Subcutaneous abdominal adipose tissue (tissue), 5 donors: ENCODE data around the gene ARMC10.
"Not testable (repeated sequence)": the region's sequence is repeated elsewhere in the genome, so short reads cannot be mapped to it uniquely, and the experiment has no call there.

Experiments used
- H3K27ac ChIP-seq: one replicate; pipeline ENCODE4 v1.7.0; 2013; ENCODE audit warnings: low read depth, mild to moderate bottlenecking, inconsistent platforms, low read length, moderate library complexity
- H3K27me3 ChIP-seq, 5 donors: one replicate each; pipeline ENCODE4 v1.7.0; 2013; ENCODE audit warnings: low read length in 5 of 5, inconsistent platforms in 1 of 5; ENCODE audit not compliant: control insufficient read depth in 5 of 5, insufficient read depth in 4 of 5
- H3K36me3 ChIP-seq, 5 donors: one replicate each; pipeline ENCODE4 v1.7.0; 2013; ENCODE audit warnings: low read length in 5 of 5; ENCODE audit not compliant: control insufficient read depth in 5 of 5, insufficient read depth in 5 of 5
- H3K4me1 ChIP-seq, 5 donors: one replicate each; pipeline ENCODE4 v1.7.0; 2013; ENCODE audit warnings: low read length in 5 of 5, mild to moderate bottlenecking in 3 of 5, moderate library complexity in 1 of 5; ENCODE audit not compliant: control insufficient read depth in 5 of 5, insufficient read depth in 5 of 5
- H3K4me3 ChIP-seq, 5 donors: one replicate each; pipeline ENCODE4 v1.7.0; 2013; ENCODE audit warnings: low read length in 5 of 5, low read depth in 1 of 5
- H3K9ac ChIP-seq, 5 donors: one replicate each; pipeline ENCODE4 v1.7.0; 2013; ENCODE audit warnings: low read length in 5 of 5, mild to moderate bottlenecking in 4 of 5, moderate library complexity in 3 of 5
- H3K9me3 ChIP-seq, 5 donors: one replicate each; pipeline ENCODE4 v1.7.0; 2013; ENCODE audit warnings: low read length in 5 of 5; ENCODE audit not compliant: control insufficient read depth in 5 of 5
- donor health status: healthy.
- donor health status: healthy.
- donor health status: healthy.
- donor health status: healthy.
- donor health status: healthy.

Gene ARMC10

DNA sequence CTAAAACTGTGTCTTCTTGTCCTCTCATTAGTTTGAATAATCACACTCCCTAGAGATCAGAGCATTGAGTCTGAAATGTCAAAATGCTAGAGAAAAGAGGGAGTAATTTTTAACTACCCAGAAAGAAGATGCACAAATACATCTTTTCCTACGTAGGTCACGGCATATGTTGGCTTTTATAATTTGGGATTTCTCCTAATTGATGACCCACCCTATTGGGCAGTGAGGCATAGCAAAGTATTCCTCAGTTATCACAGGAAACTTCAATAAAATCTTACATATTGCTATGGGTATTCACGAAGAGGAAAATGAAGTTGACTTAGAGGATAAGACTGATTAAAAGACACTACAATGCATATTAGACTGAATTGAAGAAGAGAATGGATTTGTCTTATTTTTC lies 25.4 kb downstream of the ARMC10 start:
- H3K9me3 ChIP-seq, result no peaks in the 10 kb centered on the region
- H3K36me3 ChIP-seq, result peaks cover 15 to 32% (median 25%) of the 10 kb centered on the region in 5 donors
- H3K27me3 ChIP-seq, result no peaks in the 10 kb centered on the region

DNA sequence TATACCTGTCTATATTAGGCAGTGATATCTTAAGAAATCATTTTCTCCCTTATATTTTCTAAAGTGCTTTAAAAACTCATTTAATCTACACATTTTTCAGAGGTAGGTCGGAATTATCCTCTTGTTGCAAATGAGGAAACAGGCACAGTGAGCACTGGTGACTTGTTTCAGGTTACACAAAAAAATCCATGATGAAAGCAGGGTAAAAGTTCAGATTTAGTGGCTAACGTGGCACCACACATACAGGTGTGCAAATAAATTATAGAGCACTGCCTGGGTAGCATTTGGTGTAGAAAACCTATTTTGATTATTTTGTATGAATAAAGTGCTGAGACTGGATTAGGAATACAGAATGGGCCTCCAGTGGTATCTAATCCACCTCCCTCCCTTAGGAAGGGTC lies 26.6 kb downstream of the ARMC10 start:
- peaks cover 15 to 29% (median 25%) of the 10 kb centered on the region in 5 donors for H3K36me3 ChIP-seq
- no peak overlapping the region for H3K9ac ChIP-seq
- H3K4me3 ChIP-seq, result no peak overlapping the region
- H3K27me3 ChIP-seq, result no peaks in the 10 kb centered on the region
- no peaks in the 10 kb centered on the region for H3K9me3 ChIP-seq
- no peak overlapping the region for H3K27ac ChIP-seq
- no peaks in the 10 kb centered on the region for H3K4me1 ChIP-seq

More for the DNA sequence above, 25.4 kb downstream of the ARMC10 start:
- Histone ChIP-seq H3K27ac (no peak overlapping the region), H3K9ac (no peak overlapping the region), H3K4me3 (no peak overlapping the region), H3K4me1 (no peaks in the 10 kb centered on the region)

DNA sequence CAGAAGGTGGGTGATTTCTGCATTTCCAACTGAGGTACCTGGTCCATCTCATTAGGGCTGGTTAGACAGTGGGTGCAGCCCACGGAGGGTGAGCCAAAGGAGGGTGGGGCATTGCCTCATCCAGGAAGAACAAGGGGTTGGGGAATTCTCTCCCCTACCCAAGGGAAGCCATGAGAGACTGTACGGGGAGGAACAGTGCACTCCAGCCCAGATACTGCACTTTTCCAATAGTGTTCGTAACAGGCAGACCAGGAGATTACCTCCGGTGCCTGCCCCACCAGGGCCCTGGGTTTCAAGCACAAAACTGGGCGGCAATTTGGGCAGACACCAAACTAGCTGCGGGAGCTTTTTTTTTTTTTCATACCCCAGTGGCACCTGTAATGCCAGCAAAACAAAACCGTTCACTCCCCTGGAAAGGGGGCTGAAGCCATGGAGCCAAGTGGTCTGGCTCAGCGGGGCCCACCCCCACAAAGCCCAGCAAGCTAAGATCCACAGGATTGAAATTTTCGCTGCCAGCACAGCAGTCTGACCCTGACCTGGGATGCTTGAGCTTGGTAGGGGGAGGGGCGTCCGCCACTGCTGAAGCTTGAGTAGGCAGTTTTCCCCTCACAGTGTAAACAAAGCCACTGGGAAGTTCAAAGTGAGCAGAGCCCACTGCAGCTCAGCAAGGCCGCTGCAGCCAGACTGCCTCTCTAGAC lies 31.2 kb downstream of the ARMC10 start:
- Histone ChIP-seq H3K9me3 (no peaks in the 10 kb centered on the region), H3K4me3 (no peak overlapping the region), H3K4me1 (no peaks in the 10 kb centered on the region), H3K36me3 (peaks cover 8 to 14% (median 10%) of the 10 kb centered on the region in 5 donors), H3K27ac (no peak overlapping the region), H3K9ac (no peak overlapping the region), H3K27me3 (no peaks in the 10 kb centered on the region)

DNA sequence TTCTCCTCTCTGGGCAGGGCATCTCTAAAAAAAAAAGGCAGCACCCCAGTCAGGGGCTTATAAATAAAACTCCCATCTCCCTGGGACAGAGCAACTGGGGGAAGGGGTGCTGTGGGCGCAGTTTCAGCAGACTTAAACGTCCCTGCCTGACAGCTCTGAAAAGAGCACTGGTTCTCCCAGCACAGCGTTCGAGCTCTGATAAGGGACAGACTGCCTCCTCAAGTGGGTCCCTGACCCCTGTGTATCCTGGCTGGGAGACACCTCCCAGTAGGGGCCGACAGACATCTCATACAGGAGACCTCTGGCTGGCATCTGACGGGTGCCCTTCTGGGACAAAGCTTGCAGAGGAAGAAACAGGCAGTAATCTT lies 31.7 kb downstream of the ARMC10 start:
- not testable (repeated sequence) for H3K4me1 ChIP-seq, H3K4me3 ChIP-seq, H3K9ac ChIP-seq, H3K9me3 ChIP-seq, H3K27ac ChIP-seq, H3K27me3 ChIP-seq
- peaks cover 6 to 12% (median 8%) of the 10 kb centered on the region in 5 donors for H3K36me3 ChIP-seq

DNA sequence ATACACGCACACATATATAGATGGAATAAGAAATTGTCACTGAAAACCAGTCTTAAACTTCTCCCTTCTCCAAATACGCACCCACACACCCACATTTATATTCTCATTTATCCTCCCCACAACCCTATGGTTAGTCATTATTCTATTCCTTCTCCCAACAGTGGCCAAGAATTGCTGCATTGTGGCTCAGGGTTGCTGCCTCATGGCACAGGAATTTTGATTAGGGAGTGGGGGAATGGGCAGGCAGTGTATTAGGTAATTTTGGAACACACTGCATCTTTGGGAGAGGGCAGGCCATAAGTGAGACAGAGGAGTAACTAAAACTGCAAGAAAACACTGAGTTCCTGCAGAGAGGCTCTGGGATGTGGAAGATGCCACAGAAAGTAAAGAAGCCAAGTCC lies 38.2 kb downstream of the ARMC10 start:
- H3K36me3 ChIP-seq, result peaks cover 0 to 9% (median 4%) of the 10 kb centered on the region in 5 donors
- no peaks in the 10 kb centered on the region for H3K27me3 ChIP-seq
- no peaks in the 10 kb centered on the region for H3K4me1 ChIP-seq
- no peak overlapping the region for H3K9ac ChIP-seq
- H3K9me3 ChIP-seq, result no peaks in the 10 kb centered on the region
- H3K27ac ChIP-seq, result no peak overlapping the region
- no peak overlapping the region for H3K4me3 ChIP-seq

DNA sequence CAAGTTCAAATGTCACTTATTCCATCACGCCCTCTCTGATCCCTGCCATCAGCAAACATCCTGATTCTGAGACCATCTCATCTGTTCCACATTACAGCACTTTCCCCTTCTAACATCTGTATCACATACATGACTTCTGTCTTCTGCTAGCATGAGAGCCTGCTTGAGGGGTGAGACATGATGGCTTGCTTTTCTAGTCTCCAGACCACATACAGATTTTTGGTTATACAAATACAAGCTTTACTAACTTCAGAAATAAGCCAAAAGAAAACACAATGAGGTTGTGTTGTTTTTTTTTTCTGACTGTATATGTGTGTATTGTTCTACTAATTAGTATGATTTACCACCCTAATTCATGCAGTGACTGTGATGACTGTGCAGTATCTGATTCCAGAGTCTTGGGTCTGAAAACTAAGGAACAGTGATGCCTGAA lies 39.7 kb downstream of the ARMC10 start:
- H3K27me3 ChIP-seq, result no peaks in the 10 kb centered on the region
- no peaks in the 10 kb centered on the region for H3K9me3 ChIP-seq
- no peaks in the 10 kb centered on the region for H3K4me1 ChIP-seq
- H3K27ac ChIP-seq, result no peak overlapping the region
- no peak overlapping the region for H3K9ac ChIP-seq
- no peak overlapping the region for H3K4me3 ChIP-seq
- H3K36me3 ChIP-seq, result peaks cover 6 to 12% (median 10%) of the 10 kb centered on the region in 5 donors

DNA sequence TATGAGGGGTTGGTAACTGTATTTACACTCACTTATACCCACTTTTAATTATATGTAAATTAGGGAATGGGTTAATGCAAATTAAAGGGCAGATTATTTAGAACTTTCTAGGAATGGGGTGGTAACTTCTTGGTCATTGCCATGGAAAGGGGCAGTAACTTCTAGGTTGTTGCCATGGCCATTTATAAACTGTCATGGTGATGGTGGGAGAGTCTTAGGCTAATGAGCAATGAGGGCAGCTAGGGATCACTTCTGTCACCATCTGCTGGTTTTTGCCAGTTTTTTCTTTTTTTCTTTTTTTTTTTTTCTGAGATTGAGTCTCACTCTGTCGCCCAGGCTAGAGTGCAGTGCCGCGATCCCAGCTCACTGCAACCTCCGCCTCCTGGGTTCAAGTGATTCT lies 40.8 kb downstream of the ARMC10 start:
- no peak overlapping the region for H3K27ac ChIP-seq
- H3K9me3 ChIP-seq, result no peaks in the 10 kb centered on the region
- H3K4me1 ChIP-seq, result no peaks in the 10 kb centered on the region
- peaks cover 13 to 18% (median 14%) of the 10 kb centered on the region in 5 donors for H3K36me3 ChIP-seq
- H3K27me3 ChIP-seq, result no peaks in the 10 kb centered on the region
- no peak overlapping the region for H3K4me3 ChIP-seq
- H3K9ac ChIP-seq, result no peak overlapping the region

DNA sequence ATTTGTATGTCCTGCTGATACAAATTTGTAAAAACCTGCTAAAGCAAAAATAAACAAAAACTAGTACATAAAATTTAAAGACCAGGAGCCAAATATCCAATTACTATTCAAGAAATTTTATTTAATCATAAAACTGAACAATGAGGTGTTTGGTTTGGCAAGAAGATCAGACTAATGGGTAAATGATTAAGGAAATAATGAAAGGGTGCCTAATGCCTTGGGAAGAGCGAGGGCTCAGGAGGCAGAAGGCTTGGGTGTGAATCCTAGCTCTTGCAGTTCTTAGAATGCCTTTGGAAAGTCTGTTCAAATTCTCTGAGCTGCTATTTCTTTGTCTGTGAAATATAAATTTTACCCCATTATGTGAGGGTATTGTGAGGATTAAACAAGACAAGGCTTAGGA lies 41.6 kb downstream of the ARMC10 start:
- Histone ChIP-seq H3K27ac (no peak overlapping the region), H3K27me3 (no peaks in the 10 kb centered on the region), H3K4me3 (no peak overlapping the region), H3K9ac (no peak overlapping the region), H3K9me3 (no peaks in the 10 kb centered on the region), H3K4me1 (no peaks in the 10 kb centered on the region), H3K36me3 (peaks cover 19 to 25% (median 20%) of the 10 kb centered on the region in 5 donors)

DNA sequence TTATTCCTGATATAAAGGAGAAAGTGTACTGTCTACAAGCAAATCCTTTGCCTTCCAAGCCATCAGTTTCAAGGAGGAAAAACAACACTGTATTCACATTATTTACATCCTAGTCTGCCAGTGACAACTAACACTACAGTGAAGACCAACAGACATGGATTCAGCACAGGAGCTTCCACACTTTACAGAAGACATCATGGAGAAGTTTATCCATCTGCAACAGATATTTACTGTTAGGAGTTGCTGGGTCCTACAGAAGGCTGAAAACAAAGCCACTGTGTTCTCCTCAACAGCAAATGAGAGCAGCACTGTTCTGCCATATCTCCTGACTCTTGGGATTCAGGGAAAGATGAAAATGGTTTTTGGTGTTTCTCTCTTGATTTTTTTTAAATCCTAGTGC lies 42.1 kb downstream of the ARMC10 start:
- Histone ChIP-seq H3K36me3 (peaks cover 21 to 29% (median 22%) of the 10 kb centered on the region in 5 donors), H3K27ac (no peak overlapping the region), H3K4me1 (no peaks in the 10 kb centered on the region), H3K27me3 (no peaks in the 10 kb centered on the region), H3K9me3 (no peaks in the 10 kb centered on the region), H3K9ac (no peak overlapping the region), H3K4me3 (no peak overlapping the region)

DNA sequence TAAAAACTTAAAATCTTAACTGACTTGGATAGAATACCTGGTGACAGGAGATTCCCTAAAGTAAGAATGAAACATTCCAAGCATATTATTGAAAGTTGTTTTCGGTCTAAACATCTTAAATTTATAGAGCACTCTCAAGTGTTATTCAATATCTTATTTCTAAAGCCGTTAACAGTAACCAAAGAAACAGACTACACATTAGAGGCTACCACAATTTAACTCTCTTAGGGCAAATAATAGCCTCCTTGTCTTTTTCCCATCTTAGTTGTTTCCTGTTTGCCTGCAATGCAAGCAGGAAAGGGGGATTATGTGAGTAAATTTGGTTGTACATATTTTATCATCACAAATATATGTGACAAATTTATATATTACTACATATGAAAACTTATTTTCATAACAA lies 42.5 kb downstream of the ARMC10 start:
- Histone ChIP-seq H3K4me1 (no peaks in the 10 kb centered on the region), H3K36me3 (peaks cover 21 to 34% (median 25%) of the 10 kb centered on the region in 5 donors), H3K27ac (no peak overlapping the region), H3K9me3 (no peaks in the 10 kb centered on the region), H3K4me3 (no peak overlapping the region), H3K9ac (no peak overlapping the region), H3K27me3 (no peaks in the 10 kb centered on the region)
